Inferior parietal cortex (tissue), 1 donor: ENCODE data around the gene GLYR1.
"Not testable (repeated sequence)": the region's sequence is repeated elsewhere in the genome, so short reads cannot be mapped to it uniquely, and the experiment has no call there.

Experiments
- DNase-seq: peaks from one replicate; pipeline ENCODE4 v3.0.0-alpha.2; 2016; ENCODE audit errors: extremely low spot score

The GLYR1 gene

GRCh38 chr16:4846901-4847773 is at the start of gene GLYR1, which contains the start of gene UBN1:
Gene GLYR1, minus strand, starts transcription at chr16:4847288. Its CDS starts 23 bp downstream, at chr16:4847265.
Gene UBN1, plus strand, starts transcription at chr16:4847481. Its CDS starts 5,437 bp downstream, at chr16:4852918.
- peak; percentile 95 for DNase-seq

GRCh38 chr16:4896761-4897160 is 49.7 kb upstream of the GLYR1 start:
- DNase-seq = not testable (repeated sequence)

- no peak for DNase-seq
Observed at GRCh38 chr16:4895366-4895765, 48.3 kb upstream of the GLYR1 start.

- no peak for DNase-seq
Observed at GRCh38 chr16:4894276-4895150, 47.4 kb upstream of the GLYR1 start.

DNA sequence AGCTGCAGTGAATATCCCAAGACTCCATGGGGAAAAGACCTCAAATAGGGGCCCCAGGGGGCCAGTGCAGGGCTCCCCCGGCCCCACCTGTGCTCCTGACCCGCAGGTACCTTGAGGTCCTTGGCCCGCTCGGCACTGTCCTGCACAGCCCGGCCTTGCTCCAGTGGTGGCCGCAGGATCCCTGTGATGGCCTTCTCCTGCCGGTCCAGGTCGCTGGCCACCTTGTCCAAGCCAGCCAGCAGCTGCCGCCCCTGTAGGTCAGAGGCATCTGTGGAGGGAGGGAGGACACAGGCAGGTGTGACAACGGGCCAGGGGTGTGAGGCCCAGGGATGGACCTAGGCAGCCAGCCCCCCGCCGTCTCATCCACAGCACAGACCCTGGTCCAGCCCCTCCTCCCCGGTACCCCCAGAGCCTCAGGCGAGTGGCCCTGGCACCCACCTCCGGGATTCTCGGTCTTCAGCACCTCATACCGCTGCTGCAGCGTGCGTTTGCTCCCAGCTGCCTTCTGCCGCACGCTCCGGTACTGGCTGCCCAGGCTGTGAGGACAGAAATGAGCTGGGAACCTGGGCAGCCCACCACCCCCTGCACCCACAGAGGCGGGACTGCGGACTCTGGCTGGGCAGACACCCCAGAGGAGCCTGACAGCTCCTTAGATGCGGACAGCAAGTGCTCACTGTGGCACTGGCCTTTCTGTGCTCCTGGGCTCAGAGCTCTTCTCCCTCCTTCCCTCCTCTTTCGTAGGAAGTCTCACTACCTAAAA is 46.2 kb upstream of the GLYR1 start:
- no peak for DNase-seq

DNA sequence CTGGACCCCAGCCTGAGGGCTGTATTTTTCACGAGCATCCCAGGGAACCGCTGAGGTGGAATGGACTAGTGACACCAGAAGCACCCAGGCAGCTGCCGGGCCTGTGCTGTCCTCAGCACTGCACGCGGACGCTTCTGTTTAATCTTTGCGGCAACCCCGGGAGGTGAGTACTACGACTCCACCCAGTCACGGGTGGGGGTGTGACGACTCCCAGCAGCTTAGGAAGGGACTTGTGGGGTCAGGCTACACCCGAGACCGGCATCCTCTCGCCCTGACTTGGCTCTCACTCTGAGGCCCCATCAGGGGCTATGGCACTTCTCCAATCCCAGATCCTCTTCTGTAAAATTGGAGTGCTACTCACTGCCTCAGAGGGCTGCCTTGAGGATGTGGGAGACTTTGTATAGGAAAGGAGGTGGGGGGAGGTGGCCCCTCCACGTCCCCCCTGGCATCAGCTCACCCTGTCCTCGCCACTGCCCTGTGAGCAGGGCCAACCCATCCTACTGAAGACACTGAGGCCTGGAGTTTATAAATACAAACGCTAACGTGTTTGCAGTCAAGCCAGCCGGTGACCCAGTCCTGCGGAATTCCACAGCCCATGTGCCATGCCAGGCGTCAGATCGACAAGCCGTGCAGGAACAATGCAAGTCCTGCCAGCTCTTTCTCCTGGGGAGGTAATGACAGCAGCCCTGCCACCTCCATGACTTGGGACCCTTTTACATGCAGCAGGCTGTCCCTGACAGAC is 45.4 kb upstream of the GLYR1 start:
- DNase-seq = no peak

- DNase-seq = no peak
Observed at GRCh38 chr16:4891886-4892216, 44.8 kb upstream of the GLYR1 start.

- DNase-seq = no peak
Observed at GRCh38 chr16:4891097-4891885, 44.2 kb upstream of the GLYR1 start.

GRCh38 chr16:4890686-4891085 is 43.6 kb upstream of the GLYR1 start:
- no peak for DNase-seq

DNA sequence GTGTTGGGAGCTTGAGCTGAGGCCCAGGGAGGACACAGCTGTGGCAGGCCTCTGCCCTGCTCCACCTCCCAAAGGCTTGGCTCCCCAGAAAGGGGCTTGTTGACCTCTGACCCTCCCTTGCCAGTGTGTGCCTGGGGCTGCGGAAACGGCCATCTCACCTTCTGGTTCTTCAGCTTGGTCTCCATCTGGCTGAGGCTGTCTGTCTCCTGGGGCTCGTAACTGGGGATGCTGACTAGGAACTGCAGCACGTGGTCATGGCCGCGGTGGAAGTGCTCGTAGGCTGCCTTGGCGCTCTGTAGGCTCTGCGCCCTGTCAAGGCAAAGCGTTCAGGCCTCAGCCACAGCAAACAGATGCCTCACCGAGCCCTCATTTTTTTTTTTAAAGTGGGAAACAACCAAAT is 42.9 kb upstream of the GLYR1 start:
- DNase-seq = no peak

DNA sequence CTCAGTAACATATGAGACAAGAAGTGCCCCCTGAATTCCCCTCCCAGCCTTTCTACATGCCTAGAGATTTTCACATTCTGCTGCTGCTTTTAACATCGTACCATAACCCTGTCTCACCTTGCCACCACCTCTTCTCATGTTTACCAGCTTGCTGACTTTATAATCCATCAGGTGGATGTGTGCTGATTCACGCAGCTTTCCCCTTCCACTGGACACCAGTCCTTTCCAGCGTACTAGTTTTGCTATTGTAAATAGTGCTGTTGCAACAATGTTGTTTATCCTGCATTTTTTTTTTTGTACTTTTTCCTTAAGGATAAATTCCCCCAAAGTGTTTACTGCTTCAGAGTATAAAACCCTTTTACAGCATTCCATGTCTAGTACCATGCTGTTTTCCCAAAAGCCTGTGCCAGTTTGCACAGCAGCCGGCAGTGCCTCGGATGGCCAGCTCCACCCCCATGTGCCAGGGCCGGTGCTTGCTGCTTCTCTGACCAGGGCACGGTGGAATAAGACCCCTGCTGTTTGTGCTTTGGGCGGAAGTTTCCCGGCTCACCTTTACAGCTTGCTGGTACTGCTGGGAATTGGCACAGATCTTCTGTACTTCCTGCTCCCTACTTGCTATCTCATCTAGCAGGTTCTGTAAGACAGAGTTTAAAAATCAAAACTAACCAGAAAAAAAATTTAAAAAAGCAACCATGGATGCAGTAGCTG is 41.5 kb upstream of the GLYR1 start:
- DNase-seq = no peak

DNA sequence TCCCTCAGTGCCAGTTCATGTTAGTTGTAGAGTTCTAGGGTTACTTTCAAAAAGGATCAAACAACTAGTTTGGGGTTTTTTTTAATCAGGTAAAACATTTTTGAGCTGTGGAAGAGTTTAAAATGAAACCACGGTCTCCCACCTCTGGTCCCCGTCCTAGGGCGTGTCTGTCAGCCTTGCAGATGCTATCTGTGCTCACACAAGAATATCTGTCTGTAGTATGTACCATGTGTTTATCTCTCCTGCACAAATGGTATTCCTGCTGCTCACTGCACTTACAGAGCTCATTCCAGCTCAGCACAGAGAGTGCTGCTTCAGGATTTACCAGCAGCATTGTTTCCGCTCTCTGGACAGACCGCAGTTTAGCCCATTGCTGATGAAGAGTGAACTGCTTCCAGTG is 39.1 kb upstream of the GLYR1 start:
- no peak for DNase-seq

DNA sequence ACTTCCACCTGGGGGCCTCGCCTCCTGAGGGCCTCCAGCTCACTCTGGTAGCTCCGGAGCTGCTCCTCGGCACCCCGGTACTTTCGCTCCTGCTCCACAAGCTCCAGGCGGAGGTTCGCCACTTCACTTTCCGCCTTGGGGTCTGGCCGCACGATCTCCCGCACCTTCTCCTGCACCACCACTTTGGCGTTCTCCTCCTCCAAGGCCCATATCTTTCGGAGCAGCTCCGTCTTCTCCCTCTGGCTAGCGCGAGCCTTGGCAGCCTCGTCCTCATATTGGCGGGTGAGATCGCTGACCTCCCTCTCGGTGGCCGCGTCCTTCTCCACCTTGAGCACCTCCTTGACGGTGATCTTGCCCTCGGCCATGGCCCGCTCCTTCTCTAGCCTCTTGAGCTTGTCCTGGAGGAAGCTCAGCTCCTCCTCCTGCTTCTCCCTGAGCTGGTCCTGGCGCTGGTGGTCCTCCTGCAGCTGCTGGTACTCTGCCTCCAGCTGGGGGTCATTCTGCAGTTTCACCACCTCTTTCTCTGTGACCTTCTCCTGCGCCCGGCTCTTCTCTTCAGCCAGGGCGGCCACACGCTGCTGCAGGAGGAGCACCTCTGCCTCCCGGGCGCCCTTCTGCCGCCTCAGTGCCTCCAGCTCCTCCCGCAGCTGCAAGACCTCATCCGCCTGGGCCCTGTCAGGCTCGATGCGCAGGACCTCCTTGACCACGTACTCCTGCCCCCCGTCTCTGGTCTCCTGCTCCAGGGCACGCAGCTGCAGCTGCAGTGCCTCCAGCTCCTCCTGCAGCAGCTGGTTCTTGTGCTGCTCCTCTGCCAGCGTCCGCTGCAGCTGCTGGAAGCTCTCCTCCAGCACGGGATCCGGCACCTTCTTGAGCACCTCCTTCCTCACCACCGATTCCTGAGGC is 38.1 kb upstream of the GLYR1 start:
- DNase-seq = no peak

DNA sequence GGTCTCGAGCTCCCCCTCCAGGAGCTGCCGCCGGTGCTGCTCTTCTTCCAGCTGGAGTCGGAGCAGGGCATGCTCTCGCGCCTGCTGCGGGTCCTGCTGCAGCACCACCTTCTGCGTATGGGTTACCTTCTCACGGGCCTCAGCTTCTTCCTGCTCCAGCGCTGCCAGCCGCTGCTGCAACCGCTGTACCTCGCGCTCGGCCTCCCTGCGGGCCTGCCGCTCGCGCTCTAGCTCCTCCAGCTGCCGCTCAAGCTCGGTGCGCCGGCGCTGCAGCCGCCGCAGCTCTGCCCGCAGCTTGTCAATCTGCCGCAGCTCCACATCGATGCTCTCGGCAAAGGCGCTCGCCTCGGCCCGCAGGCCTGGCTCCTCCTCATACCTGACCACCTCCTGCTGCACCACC is 37.1 kb upstream of the GLYR1 start:
- no peak for DNase-seq

- DNase-seq = no peak
Observed at GRCh38 chr16:4883501-4883900, 36.4 kb upstream of the GLYR1 start.

DNA sequence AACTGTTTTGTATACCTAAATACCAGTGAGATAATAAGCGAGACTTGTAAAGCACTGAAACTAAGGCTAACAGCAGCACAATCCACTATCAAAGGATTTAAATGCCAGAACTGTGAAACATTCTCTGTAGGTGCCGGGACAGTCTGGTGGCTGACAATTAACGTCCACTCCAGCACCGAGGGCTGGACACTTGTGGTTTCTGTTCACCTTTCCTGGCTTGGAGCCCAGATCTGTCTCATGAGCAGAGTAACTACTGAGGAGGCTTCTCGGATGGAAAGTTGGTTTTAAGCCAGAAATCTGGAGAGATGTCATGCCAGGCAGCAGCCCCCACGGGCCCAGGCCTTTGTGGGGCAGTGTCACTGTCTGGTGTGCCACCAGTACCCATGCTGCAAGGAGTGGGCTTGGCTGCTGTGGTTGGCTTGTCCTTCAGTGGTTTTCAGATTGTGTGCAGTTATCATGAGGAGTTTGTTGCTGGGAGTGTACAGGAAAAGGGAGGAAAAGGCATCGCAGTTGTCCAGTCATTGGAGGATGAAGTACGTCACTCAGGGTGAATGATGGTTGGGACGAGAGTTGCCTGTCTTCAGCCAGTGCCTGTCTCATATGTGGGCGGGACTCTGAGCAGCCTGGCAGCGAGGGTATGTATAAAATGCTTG is 35.7 kb upstream of the GLYR1 start:
- DNase-seq = no peak

- no peak for DNase-seq
Observed at GRCh38 chr16:4882000-4882632, 35.0 kb upstream of the GLYR1 start.
